CD4-positive, alpha-beta T cell treated with Interleukin-1 beta for 1 hour (primary cell): ENCODE measurements around the gene UNCX.

Experiments used
- DNase-seq, 2 donors: peaks; one replicate each; pipeline ENCODE4 v3.0.0-alpha.2; 2020 to 2022

Gene UNCX

DNA sequence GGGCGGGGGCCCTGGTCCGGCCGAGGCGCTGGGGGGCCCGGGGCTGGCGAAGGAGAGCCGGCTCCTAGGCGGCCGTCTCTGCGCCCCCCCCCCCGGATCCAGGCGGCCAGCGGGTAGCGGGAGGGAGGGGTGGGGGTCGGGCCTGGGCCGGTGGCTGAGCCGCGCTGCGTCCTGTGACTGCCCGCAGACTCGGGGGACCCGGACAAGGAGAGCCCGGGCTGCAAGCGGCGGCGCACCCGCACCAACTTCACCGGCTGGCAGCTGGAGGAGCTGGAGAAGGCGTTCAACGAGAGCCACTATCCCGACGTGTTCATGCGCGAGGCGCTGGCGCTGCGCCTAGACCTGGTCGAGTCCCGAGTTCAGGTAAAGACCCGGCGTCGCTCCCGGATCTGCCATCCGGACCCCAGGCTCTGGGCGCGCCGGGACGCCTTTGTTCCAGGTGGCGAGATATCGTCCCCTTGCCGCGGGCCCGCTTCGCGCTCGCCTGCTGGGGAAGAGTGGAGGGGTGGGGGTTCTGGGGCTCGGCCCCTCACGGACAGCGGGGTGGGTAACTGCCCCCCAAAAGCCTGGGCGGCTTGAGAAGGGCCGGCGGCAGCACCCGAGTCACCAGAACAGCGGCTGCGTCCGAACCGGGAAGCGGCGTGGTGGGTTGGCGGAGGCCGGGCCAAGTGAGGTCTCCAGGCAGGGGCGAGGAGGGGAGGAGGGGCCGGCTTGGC, 819 bp downstream of the UNCX start:
- no peak for DNase-seq

DNA sequence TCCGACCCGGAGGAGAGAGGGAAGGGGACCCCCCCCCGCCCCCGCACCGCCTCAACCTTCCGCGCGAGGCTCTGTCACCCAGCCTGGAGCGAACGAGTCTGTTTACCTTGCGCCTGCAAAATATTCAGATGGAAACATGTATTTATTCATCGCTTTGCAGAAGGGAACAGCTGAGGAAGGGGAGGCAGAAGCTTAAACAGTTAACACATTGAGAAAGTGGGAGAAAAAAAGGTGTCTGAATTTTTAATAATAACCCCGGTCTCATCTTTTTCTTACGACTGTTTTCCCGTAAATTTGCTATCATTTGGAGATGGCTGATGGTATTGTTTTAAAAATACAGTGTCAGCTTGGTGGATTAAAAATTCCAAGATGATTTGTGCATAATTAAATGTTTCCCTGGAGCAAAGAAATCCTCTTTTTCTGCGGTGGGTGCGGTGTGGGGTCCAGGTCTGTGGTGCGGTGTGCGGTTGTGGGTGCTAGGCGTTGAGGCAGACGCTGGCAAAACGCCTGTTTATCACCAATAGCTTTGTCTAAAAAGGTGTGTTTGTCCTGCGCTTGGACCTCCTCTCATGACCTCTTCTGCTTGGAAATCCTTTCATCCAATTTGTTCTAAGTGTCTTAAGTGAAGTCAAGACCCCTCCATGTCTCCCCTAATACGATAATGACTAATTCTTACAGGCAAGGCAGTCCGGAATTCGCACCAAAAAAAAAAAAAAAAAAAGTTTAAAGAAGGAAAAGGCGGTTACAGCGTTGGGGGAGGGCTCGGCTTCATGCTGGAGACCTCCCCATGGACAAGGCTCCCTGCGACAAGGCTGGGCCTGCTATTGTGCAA, 1.6 kb downstream of the UNCX start:
- DNase-seq: no peak

DNA sequence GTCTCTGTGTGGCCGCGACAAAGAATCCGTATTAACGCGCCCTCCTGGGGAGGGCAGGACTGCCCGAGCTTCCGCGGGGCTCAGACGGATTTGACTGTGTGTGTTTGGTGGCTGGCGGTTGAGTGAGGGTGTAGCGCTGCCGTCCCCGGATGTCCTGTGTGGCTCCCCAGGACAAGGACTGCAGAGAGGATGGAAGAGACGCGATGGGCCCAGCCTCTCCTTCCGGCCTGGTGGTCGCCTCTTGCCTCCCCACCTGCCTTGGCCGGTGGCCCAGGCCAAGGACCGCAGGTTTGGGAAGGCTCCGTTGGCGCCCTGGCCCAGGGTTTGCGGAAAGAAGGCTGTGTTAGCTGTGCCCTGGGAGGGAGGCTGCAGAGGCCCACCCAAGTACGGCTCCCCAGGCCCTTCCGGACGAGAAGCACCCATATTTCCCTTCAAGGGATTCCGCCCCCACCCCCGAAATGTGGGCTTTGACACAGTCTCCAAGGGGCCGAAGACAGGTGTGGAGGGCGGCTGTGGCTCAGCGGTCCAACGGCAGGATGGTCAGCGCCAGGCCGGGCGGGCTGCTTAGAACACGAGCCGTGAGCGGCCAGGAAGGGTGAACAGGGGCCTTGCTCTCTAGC, 2.3 kb downstream of the UNCX start:
- DNase-seq: no peak

DNA sequence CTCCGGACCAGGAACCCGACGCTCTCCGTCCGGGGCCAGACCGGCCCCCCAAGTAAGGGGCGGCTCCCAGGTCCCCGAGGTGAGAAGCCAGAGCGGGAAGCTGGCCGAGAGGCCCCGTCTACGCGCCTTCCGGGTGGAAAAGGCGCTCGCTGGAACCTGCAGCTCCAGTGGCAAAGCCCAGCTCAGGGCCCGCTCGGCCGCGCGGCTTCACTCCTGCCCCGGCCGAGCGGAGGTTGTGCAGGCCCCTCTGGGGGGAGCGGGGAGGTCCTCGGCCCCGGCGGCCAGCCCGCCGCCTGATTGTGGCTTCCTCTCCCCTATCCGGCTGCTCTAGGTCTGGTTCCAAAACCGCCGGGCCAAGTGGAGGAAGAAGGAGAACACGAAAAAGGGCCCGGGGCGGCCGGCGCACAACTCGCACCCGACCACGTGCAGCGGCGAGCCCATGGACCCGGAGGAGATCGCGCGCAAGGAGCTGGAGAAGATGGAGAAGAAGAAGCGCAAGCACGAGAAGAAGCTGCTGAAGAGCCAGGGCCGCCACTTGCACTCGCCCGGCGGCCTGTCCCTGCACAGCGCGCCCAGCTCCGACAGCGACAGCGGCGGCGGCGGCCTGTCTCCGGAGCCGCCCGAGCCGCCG, 2.9 kb downstream of the UNCX start:
- no peak for DNase-seq

DNA sequence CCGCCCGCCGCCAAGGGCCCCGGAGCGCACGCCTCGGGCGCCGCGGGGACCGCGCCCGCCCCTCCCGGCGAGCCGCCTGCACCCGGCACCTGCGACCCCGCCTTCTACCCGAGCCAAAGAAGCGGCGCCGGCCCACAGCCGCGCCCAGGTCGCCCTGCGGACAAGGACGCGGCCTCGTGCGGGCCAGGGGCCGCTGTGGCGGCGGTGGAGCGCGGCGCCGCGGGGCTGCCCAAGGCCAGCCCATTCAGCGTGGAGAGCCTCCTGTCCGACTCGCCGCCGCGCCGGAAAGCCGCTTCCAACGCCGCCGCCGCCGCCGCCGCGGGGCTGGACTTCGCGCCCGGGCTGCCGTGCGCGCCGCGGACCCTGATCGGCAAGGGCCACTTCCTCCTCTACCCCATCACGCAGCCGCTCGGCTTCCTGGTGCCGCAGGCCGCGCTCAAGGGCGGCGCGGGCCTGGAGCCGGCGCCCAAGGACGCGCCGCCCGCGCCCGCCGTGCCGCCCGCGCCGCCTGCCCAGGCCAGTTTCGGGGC, 3.5 kb downstream of the UNCX start:
- no peak for DNase-seq

DNA sequence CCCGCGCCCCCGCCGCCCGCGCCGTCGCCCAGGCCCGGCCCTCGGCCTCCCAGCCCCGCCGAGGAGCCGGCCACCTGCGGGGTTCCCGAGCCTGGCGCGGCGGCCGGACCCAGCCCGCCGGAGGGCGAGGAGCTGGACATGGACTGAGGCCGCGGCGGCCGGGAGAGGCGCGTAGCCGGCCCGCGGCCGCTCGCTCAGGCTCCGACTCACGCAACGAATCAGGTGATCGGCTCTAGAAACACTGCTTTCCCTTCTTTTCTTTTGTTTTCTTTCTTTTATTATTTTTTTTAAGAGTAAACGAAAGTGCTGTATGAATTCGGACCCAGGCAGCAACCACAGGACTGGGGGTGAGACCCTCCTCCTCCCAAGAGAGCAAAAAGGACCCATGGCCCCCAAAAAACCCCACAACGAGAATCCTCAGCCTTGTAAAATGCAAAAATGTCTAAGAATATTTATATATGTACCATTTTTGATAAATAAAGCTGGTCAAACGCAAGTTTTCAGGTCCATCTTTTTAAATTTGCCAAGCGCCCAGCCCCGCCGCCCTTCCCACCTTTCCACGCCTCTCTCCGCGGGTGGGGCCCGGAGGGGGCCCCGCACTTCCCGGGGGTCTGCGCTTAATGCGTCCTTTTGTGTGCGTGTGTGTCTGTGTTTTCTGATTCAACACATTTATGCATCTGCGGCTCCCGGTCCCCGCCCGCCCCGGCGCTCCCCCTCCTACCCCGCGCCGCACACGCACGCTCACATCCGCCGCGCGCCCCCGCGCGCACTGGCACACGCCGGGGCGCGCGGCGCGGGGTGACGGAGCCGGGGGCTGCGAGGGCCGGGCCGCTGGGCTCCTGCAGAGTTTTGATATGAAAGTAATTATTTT, 4.4 kb downstream of the UNCX start:
- no peak for DNase-seq

DNA sequence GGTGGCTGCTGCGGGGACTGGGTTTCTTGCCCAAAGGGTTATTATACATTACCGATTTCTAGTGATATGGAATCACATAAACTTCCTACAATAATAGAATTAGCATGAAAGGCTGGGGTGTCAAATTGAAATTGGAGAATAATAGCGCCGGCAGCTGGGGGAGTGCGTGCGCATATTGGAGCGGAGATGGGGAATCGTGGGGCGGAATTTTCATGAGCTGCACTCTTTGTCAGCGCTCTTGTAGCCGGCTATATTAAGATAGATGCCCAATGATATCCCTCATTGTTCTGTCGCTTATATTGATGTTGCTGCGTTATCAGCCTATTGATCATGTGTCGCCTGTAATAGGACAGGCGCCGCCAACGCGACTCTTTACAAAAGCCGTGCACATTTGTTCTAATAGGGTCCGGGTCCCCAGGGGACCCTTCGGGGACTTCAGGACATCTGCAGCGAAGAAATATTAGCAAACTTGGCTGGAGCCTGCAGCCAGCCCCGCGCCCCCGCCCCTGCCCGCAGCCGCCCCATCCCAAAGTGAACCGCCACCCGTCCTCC, 5.1 kb downstream of the UNCX start:
- DNase-seq: no peak

DNA sequence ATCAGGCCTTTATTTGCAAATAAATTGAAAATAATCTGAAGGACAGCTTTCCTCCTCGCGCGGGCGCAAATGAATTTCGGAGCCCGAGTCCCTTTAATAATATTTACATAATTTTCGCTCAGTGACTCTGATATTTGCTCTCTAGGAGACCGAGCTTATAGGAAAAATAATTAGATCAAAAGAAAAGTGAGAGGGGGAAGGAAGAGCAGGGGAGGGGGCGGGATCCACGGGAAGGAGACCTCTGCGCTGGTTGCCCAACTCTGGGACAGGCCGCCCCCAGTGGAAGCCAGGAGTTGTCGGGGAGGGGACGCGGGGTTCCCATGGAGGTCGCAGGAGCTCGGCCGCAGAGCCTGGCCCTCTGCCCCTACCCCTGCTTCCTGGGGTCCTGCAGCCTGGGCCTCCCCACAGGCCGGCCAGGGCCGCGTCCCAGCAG, 5.8 kb downstream of the UNCX start:
- no peak for DNase-seq

DNA sequence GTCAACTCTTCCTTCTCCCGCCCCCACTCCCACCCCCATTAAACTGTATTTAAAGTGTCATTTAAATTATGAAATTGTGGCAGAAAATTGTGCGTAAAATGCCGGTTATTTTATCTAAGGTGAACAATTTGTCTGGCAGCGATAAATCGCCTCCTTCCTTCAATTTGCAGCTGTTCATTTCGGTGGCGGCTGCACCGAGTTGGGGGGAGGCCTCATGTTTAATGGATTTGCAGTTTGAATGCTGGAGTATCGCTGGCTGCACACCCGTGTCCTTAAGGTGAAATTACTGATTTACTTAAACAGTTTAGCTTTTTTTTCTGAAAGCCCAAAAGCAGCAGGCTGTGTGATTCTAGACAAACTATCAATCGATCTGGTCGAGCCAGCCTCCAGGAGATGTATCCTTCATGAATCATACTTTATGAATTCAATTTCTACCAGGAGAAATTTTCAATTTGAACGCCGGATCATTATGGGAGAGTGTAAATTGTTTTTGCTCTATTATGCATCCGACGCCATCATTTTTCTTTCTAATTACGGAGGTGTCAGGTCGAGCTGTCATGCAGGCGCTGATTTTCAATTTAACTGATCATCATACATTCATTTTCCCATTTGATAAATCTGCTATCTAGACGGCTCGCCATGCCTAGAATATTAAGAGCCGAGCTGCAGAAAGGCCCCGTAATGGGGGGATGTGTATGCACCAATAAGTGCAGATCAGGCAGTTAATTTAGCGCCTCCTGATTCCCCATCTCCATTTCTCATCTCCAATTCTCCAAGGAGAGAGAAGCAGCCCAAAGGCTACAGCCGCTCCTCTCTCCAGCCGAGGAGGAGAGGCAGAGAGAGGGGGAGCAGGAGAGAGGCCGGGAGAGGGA, 6.5 kb downstream of the UNCX start:
- DNase-seq: no peak

DNA sequence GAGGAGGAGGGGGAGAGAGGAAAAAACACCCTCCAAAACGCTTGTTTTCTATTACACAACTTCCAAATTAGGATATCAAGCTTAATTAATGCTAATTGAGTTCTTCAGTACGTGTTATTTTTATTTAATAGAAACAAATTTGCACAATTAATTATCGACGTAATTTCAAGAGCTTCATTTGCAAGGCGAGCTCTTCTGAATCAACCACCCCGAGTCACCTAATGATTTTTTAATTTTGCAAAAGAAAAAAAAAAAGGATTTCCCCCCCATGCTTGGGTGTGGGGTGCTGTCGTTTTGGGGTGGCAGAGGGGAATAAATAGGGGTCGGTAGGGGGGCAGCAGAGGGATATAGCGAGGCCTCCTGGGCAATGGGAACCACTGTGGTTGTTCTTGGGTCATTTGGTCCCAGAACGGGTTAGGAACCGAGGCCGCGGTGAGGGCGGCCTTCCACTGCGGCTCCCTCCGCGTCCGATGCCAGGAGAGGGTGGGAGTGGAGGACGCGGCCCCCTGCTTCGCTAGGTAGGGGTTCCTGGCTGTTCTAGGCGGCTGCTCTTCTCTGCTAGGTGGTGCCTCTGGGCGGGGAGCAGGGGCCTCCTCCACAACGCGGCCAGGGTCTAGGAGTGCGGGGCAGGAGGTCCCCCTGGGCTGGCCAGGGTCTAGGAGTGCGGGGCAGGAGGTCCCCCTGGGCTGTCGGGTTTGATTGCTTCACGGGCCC, 7.3 kb downstream of the UNCX start:
- DNase-seq: no peak

DNA sequence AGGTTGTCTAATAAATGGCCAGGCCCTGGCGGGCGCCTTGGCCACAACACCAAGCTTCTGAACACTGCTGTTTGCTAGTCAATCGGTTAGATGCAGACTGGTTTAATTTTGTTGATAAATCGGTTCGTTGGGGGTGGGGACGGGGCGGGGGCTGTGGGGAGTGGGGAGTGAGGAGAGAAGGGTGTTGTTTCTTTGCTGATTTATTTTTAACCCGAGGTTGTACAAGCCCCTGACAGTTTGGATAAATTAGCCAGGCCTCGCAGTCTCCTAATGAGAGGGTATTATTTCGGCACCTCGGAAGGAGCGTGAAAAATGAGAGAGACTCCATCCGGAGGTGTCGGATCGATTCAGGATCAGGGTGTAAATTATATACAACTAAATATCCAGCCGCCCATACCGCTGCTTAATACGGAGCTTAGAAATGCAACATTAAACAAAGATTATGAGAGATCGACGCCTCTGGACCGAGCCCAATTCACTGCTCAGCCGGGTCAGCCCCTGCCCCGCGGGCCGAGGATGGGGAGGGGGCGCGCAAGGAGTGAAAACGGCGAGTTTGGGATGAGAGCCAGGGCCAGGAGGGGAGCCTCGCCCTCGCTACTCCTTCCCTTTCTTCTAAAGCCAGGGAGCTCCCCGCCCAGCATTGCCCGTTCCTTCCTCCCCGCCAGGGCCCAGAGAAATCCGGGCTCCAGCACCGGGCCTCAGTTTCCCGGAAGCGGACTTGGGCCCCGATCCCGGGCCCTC, 8.0 kb downstream of the UNCX start:
- DNase-seq: no peak

DNA sequence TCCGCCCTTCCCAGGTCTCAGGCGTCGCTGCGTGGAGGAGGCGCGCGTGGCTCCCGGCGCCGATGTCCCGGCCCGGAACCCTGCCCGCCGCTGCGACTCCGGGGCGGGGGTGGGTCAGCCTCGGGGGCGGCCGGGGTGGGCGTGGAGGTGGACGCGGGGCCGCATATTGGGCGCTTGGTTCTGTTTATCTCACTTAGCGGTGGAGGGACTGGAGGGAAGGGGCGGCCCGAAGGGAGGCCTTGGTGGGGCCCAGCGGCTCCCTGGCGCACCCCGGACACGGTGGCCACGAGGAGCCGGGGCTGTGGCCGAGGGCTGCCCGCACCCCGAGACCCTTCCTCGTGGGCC, 8.6 kb downstream of the UNCX start:
- DNase-seq: no peak

DNA sequence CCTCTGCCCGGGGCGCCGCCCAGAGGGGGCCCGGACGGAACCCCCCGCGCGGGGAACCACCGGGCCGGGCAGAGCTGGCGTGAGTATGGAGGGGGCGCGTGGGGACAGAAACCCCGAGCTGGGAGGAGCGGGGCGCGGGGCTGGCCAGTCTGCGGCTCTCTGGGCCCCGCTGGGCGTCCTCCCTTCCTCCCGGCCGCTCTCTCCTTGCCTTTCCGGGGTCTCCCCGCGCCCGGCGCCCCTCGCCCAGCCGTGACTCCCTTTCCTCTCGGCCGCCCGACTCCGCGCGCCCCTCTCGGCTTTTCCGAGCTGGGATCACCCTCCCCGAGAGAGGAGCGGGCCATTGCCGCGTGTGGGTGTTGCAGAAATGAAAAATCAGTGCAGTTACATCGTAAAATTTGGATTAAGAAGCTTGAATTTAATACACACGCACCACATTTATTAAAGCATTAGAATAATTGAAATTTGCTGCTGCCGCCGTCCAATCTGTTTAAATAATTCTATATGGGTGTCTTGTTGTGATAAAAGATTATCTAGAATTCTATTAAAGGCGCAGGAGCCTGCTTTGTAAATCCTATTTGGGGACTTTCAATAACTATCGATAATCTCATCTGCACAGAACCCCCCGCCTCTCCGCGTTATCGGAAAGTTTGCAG, 9.1 kb downstream of the UNCX start:
- no peak for DNase-seq

DNA sequence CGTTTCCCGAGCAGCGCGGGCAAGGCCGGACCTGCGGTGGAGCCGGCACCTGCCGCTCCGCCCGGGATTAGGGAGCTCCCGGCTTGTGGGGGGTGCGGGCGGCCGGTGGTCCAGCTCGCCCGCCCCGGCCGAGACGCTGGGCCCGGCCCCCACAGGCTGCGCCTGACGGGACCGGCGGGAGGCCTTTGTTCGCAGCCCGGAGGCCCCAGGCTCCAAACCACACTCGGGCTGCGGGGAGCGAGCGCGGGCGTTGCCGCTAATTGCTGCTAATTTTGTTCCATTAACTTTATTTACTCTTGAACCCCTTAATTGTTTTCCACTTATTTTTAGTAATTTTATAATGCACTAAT, 9.6 kb downstream of the UNCX start:
- DNase-seq: no peak

DNA sequence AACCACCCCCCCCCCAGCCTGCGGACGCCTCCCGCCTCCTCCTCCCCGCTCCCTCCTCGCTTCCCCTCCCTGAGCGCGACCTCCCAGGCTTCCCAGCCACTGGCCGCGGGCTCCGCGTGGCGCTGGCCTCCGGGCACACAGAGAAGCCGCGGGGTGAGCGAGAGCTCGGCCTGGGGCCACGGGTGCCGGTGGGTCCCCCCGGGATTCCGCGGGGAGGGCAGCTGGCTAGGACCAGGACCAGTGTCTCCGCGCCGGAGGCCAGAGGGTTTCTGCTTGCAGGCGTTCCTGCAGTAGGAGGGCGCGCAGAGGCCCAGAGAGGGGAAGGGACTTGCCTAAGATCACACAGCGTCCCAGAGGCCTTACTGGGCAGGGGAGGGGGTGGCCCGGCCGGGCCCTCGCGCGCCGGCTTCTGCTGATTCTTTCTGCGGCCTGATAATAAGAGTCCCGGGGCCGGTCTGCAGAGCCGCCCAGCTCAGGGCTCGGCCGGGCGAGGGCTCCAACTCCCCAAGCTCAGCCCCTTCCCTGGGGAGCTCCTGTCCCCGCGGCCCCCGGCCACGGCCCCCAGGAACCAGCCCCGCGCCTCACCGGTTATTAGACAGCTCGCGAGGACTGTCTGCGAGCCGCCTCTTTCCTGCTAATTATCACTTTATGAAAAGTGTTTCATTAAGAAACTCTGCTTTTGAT, 10.1 kb downstream of the UNCX start:
- DNase-seq: no peak

DNA sequence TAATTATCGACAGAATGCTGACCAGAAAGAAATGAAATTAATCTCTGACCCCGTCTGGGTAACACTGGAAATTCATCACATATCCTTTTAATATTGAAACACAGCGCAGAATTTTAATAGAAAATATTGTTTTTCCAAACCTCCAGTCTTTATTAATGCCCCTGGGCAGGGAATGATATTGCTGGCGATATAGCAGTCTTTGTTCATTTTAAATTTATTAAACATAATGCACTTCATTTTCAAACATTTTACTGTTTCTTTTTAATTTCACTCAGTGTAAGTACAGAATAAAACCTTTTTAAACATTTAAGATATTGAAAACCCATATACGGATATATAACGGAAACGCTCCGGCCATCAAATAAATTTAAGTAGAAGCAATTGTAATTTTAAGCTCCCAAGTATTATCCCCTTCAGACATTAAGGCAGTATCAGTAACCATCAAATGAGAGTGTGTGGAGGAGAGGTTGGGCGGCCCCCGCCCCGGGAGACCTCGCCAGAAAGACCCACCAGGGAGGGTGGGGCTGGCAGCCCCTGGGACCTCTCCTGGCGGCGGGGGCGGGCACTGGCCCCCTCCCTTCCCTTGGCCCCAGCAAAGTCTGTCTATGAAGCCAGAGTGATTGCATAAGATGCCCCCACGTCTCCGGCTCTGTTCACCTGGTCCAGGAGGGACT, 10.8 kb downstream of the UNCX start:
- DNase-seq: no peak

DNA sequence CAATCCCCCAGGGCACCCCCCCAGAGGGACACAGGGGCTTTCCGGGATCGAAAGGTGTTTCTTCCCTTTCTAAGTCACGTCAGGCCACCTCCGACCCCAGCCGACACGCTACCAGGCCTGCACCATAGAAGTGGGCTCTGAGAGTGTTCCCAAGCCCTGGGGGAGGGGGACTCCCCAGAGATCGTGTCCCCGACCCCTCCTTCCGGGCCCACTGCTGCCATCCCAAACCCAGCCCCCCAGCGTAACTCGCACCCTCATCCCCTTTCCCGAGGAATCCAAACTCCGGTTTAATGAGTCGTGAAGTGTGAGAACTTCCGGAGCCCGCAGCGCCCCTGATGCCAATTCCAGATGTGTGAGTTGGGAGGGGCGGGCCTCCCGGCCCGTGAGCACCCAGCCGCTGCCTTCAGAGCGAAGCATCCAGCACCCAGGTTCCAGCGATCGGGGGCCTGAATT, 11.3 kb downstream of the UNCX start:
- no peak for DNase-seq
